HFF-Myc (cell line): ENCODE results near the gene CLPSL1.

Experiments
- DNase-seq: peaks from one replicate; pipeline ENCODE4 v3.0.0-alpha.2; 2011; ENCODE audit warnings: low read depth; ENCODE audit errors: extremely low read depth
- H3K4me3 ChIP-seq: replicated peaks from 2 replicates; pipeline ENCODE4 v1.5.1; 2011; ENCODE audit warnings: low read depth, mild to moderate bottlenecking, control low read depth, low read length
- TF ChIP-seq, protein P1 (sequence below): IDR thresholded peaks from 2 replicates; pipeline ENCODE4 v1.5.1; 2012; ENCODE audit warnings: mild to moderate bottlenecking, low read depth, low read length, control low read depth; ENCODE audit errors: missing control alignments

The CLPSL1 gene

DNA sequence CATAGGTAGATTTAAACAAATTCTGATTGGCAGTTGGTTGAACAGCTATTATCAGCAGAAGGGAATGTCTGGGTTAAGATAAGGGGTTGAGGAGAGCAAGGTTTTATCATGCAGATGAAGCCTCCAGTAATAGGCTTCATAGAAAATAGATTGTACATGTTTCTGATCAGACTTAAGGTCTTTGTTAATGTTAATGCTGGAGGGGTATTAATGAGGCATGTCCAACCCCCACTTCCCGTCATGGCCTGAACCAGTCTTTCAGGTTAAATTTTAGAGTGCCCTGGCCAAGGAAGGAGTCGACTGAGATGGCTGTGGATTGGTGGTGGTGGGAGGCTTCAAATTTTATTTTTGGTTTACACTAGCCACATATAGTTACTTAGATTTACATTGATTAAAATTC is 3.4 kb downstream of the CLPSL1 start:
- H3K4me3 ChIP-seq, result no peak overlapping the region
- no peak for DNase-seq
- TF ChIP-seq, protein P1, sequence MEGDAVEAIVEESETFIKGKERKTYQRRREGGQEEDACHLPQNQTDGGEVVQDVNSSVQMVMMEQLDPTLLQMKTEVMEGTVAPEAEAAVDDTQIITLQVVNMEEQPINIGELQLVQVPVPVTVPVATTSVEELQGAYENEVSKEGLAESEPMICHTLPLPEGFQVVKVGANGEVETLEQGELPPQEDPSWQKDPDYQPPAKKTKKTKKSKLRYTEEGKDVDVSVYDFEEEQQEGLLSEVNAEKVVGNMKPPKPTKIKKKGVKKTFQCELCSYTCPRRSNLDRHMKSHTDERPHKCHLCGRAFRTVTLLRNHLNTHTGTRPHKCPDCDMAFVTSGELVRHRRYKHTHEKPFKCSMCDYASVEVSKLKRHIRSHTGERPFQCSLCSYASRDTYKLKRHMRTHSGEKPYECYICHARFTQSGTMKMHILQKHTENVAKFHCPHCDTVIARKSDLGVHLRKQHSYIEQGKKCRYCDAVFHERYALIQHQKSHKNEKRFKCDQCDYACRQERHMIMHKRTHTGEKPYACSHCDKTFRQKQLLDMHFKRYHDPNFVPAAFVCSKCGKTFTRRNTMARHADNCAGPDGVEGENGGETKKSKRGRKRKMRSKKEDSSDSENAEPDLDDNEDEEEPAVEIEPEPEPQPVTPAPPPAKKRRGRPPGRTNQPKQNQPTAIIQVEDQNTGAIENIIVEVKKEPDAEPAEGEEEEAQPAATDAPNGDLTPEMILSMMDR, result no peak

DNA sequence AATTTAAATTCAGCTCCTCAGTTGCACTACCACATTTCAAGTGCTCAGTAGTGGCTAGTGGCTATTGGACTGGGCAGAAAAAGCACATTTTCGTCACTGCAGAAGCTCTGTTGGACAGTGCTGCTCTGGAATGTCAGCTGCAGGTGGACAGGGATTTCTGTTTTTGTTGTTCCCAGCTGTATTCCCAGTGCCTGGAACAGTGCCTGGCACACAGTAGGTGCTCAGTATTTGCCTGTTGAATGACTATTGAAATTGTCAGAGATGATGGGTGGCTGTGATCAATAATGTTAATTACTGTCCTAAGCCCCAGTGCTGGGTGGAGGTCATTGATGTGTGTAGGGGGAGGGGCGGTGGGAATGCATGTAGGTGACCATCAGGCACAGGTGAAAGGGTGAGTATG is 5.5 kb downstream of the CLPSL1 start:
- H3K4me3 ChIP-seq, result no peak overlapping the region
- TF ChIP-seq, protein P1, result no peak
- no peak for DNase-seq

DNA sequence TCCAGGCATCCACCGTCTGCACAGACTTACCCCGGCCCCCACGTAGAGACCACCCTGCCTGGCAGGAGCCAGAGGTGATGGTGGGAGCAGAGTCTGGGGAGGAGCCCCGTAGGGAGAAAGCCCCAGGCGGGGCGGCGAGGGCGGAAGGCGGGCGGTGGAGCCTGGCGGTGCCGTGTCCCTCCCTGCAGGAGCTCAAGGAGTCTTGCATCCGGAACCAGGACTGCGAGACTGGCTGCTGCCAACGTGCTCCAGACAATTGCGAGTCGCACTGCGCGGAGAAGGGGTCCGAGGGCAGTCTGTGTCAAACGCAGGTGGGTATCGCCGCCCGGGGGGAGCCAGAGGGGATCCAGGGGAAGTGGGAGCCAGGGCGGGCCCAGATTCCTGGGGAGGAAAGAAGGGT is 6.0 kb downstream of the CLPSL1 start:
- H3K4me3 ChIP-seq, result no peak overlapping the region
- DNase-seq, result no peak
- TF ChIP-seq, protein P1, result no peak

DNA sequence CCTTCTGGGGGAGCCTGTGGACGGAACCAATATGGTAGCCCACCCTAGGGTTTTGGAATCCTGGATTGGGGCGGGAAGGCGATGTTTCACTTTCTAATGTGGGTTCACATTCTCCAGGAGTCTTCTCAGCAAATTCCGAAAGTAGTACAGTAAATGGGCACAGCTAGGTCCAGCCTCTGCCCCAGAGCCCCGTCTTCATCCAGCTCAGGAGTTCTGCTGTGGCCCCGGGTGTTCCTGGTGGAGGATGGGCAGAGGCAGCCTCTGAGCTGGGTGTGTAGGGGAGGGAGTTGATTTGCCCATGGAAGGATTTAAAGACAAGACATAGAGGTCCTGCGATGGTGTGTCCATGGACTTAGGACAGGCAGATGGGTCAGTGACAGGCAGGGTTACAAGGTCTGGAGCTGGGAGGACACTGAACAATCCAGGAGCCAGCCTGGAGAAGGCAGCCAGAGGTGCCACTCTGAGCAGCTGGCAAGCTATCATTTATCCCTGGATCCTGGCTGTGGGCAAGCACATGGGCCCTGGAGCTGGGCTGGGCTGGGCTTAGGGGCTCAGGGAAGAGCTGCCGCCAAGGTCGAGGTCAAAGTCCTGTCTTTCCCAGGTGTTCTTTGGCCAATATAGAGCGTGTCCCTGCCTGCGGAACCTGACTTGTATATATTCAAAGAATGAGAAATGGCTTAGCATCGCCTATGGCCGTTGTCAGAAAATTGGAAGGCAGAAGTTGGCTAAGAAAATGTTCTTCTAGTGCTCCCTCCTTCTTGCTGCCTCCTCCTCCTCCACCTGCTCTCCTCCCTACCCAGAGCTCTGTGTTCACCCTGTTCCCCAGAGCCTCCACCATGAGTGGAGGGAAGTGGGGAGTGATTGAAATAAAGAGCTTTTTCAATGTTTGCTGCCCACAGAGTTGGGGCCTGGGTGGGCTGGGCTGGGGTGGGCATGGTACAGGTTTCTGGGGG is 6.7 kb downstream of the CLPSL1 start:
- DNase-seq, result no peak
- H3K4me3 ChIP-seq, result no peak overlapping the region
- TF ChIP-seq, protein P1, result no peak

DNA sequence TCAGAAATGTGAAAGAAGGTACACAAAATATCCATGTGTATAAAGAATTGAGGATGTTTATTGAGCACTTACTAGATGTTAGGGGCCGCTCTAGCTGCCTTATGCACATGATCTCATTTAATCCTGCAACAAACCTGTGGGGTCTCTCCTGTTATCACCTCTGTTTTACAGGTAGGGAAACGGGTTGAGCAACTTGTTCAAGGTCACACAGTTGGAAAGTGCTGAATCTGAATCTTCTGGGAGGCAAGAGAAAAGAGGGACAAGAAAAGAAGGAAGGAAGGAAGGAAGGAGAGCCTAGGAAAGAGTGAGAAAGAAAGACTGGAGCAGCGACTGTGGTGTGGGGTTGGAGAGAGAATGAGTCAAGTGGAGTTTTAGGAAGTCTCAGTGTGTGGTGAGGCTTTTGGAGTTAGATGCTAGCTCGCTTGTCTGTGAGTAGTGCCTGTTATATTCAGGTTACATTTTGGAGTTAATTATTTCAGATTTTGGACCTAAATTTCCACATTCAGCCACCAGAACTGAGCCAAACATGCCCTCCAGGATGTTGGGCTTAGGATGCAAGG is 7.7 kb downstream of the CLPSL1 start:
- TF ChIP-seq, protein P1, result no peak
- DNase-seq, result no peak

DNA sequence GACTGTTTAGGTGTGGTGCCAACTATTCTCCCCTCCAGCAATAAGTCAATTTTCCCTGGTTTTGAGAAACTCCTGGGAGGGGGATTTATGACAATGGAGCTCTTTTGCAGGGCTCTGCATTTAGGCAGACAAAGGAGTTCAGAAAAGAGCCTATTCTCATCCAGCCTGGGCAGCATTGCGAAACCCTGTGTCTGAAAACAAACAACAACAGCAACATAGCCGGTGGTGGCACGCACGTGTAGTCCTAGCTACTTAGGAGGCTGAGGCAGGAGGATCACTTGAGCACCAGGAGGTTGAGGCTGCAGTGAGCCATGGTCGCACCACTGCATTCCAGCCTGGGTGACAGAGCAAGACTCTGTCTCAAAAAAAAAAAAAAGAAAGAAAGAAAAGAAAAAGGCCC is 9.9 kb downstream of the CLPSL1 start:
- no peak for DNase-seq
- TF ChIP-seq, protein P1, result no peak
- no peak overlapping the region for H3K4me3 ChIP-seq

More for the DNA sequence above, 7.7 kb downstream of the CLPSL1 start:
- H3K4me3 ChIP-seq, result no peak overlapping the region
